Spleen (tissue), 11 donors: ENCODE measurements around the gene ZNF66. TPM values are rescaled to one million over a fixed set of nuclear protein-coding genes. Genes with fewer than 3 reads are reported as not detected.
"Not testable (repeated sequence)": the region's sequence is repeated elsewhere in the genome, so short reads cannot be mapped to it uniquely, and the experiment has no call there.

Experiments
- DNase-seq: peaks from one replicate; pipeline ENCODE4 v3.0.0-alpha.2; 2020
- H3K27ac ChIP-seq, 8 donors: fragments of 200-600 bp; sonication (generic) in 7 of 8; 1 replicate in 4 of 8; 2 replicates in 4 of 8; pipeline versions ENCODE4 v1.5.0 to v1.8.0; 2016 to 2021; ENCODE audit warnings: inconsistent platforms in 4 of 8, mild to moderate bottlenecking in 4 of 8, moderate library complexity in 1 of 8
- H3K27me3 ChIP-seq, 7 donors: fragments of 200-600 bp; sonication (generic) in 6 of 7; replicated peaks in 1 of 7; 1 replicate in 4 of 7; 2 replicates in 3 of 7; pipeline versions ENCODE4 v1.5.0 to v1.8.0; 2016 to 2021; ENCODE audit warnings: inconsistent platforms in 3 of 7, mild to moderate bottlenecking in 1 of 7
- H3K36me3 ChIP-seq, 6 donors: fragments of 200-600 bp; sonication (generic) in 5 of 6; 1 replicate in 4 of 6; 2 replicates in 2 of 6; pipeline versions ENCODE4 v1.5.0 to v1.8.0; 2016 to 2021; ENCODE audit warnings: inconsistent platforms in 2 of 6
- H3K4me1 ChIP-seq, 6 donors: fragments of 200-600 bp; sonication (generic) in 5 of 6; 1 replicate in 3 of 6; 2 replicates in 3 of 6; pipeline versions ENCODE4 v1.5.0 to v1.8.0; 2016 to 2021; ENCODE audit warnings: inconsistent platforms in 3 of 6
- H3K4me3 ChIP-seq, 8 donors: fragments of 200-600 bp; sonication (generic) in 7 of 8; 1 replicate in 4 of 8; 2 replicates in 4 of 8; pipeline versions ENCODE4 v1.5.0 to v1.8.0; 2016 to 2021; ENCODE audit warnings: inconsistent platforms in 4 of 8, mild to moderate bottlenecking in 4 of 8, moderate library complexity in 2 of 8
- H3K9me3 ChIP-seq, 8 donors: fragments of 200-600 bp; sonication (generic) in 7 of 8; 1 replicate in 4 of 8; 2 replicates in 4 of 8; pipeline versions ENCODE4 v1.5.0 to v1.8.0; 2016 to 2021; ENCODE audit warnings: inconsistent platforms in 4 of 8
- CTCF ChIP-seq, 11 experiments: fragments of 200-600 bp in 7 of 11; fragments of 450-650 bp in 4 of 11; sonication (generic) in 4 of 11; IDR thresholded peaks in 8 of 11; conservative IDR thresholded peaks in 3 of 11; 1 replicate in 7 of 11; 2 replicates in 4 of 11; pipeline versions ENCODE4 v1.4.0 to v1.8.0; 2016 to 2021; ENCODE audit warnings: antibody characterized with exemption in 11 of 11, inconsistent platforms in 4 of 11, mild to moderate bottlenecking in 1 of 11
- POLR2A ChIP-seq, 3 donors: fragments of 450-650 bp; IDR thresholded peaks; one replicate each; pipeline ENCODE4 v1.5.1; 2017; ENCODE audit warnings: antibody characterized with exemption in 3 of 3, mild to moderate bottlenecking in 1 of 3
- POLR2AphosphoS5 ChIP-seq, 3 donors: sonication (generic); formaldehyde crosslinking; IDR thresholded peaks; one replicate each; pipeline ENCODE4 v1.5.1; 2017; ENCODE audit warnings: antibody characterized with exemption in 3 of 3
- WGBS, 5 donors: extraction: QIAGEN DNeasy Blood & Tissue Kit in 3 of 5; methylation state at CpG; one replicate each; pipeline versions ENCODE4 v1.1.5 to v1.1.7; 2013 to 2018; 5-methylcytosine and 5-hydroxymethylcytosine counted together
- intact Hi-C: fragments of 100-400 bp; cut with DNase I; formaldehyde crosslinking; loops from one replicate; pipeline ENCODE4 v1.15.0; 2023; ENCODE audit warnings: low total_unique reads
- polyA plus RNA-seq, 3 donors: library from polyadenylated mRNA; stranded (reverse); fragments of 200-250 nt; gene quantifications; one replicate each; pipeline ENCODE4 v1.2.1, GENCODE V29; 2013
- total RNA-seq, 7 donors: library from RNA; depleted of rRNA in 3 of 7; stranded (reverse); fragments of >200 nt in 3 of 7; fragmentation: NEBNext Ultra II Directional in 4 of 7; extraction: Animal tissue kit (Norgen Biotek cat#: 25700) in 4 of 7; gene quantifications; one replicate each; pipeline versions ENCODE4 v1.1.0 to v1.2.1, GENCODE V29; 2016 to 2021
- donor health status: healthy with polysubstance abuse.
- donor health status: DM: no; HTN: no; CAD: no; lungs with moderate emphysema.
- donor health status: DM: no; HTN: no; CAD: no.
- donor health status: Bipolar disorder and iron deficiency.
- donor health status: healthy.
- donor health status: DM: no; HTN: no; CAD: no.
- donor health status: DM: yes; HTN: yes; CAD: no.

ZNF66 gene
- total and polyA plus RNA-seq, 10 donors: 1.3 to 21.3 (median 12.0) TPM

- peaks cover 5 to 78% (median 33%) of the 10 kb centered on the region in 6 donors for H3K36me3 ChIP-seq
- no peaks in the 10 kb centered on the region for H3K4me1 ChIP-seq
- no peak overlapping the region for H3K27ac ChIP-seq
- DNase-seq: no peak
- no peaks in the 10 kb centered on the region for H3K27me3 ChIP-seq
- intact Hi-C loops: no loop called here
- H3K4me3 ChIP-seq: no peak overlapping the region
- peaks cover 6 to 99% (median 86%) of the 10 kb centered on the region in 8 donors for H3K9me3 ChIP-seq
- no peak for TF ChIP-seq POLR2AphosphoS5 (IDR thresholded peaks at IDR 0.05)
- TF ChIP-seq CTCF (IDR thresholded peaks at IDR 0.05 in 8 of 11, conservative IDR thresholded peaks at IDR 0.05 in 3 of 11): no peak
- TF ChIP-seq POLR2A (IDR thresholded peaks at IDR 0.05): no peak
These were observed 15.7 kb downstream of the ZNF66 start for GRCh38 chr19:20791806-20792205.

DNA sequence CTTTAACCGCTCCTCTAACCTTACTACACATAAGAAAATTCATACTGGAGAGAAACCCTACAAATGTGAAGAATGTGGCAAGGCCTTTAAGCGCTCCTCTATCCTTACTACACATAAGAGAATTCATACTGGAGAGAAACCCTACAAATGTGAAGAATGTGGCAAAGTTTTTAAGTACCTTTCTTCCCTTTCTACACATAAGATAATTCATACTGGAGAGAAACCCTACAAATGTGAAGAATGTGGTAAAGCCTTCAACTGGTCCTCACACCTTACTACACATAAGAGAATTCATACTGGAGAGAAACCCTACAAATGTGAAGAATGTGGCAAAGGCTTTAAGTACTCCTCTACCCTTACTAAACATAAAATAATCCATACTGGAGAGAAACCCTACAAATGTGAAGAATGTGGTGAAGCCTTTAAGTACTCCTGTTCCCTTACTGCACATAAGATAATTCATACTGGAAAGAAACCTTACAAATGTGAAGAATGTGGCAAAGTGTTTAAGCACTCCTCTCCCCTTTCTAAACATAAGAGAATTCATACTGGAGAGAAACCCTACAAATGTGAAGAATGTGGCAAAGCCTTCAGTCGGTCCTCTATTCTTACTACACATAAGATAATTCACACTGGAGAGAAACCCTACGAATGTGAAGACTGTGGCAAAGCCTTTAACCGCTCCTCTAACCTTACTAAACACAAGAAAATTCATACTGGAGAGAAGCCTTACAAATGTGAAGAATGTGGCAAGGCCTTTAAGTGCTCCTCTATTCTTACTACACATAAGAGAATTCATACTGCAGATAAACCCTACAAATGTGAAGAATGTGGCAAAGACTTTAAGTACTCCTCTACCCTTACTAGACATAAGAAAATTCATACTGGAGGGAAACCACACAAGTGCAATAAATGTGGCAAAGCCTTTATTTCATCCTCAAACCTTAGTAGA, 30.5 kb downstream of the ZNF66 start:
- Histone ChIP-seq H3K36me3 (peaks cover 5 to 62% (median 22%) of the 10 kb centered on the region in 6 donors), H3K4me3 (peak overlapping the region in 1 of 8 donors; percentile 11), H3K9me3 (peaks cover 36 to 99% (median 97%) of the 10 kb centered on the region in 8 donors)
- H3K27me3 ChIP-seq, H3K4me1 ChIP-seq, DNase-seq, H3K27ac ChIP-seq, intact Hi-C loops: not testable (repeated sequence)
- 86 to 95% (median 91%) methylated on average over 5 of the region's 5 CpGs for WGBS, 5 donors

DNA sequence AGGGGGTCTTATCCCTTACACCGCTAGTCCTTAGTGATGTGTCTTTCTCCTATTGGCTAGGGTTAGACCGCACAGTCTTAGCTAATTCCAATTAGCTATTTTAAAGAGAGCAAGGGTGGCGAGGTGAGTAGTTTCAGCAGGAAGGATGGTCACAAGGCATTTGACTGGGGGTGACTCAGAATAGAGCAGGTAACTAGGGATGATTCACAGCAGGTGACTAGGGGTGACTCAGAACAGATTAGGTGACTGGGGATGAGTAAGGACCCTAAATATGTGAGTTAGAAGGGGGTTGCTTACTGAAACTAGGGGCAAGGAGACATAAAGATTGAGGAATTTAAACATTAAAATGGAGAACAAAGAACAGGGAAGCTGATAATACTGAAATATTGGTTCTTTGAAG, 64.3 kb downstream of the ZNF66 start:
- Histone ChIP-seq H3K27ac (no peak overlapping the region), H3K36me3 (peaks cover 0 to 3% (median 0%) of the 10 kb centered on the region in 6 donors), H3K27me3 (no peaks in the 10 kb centered on the region), H3K9me3 (peaks cover 8 to 100% (median 96%) of the 10 kb centered on the region in 8 donors), H3K4me3 (no peak overlapping the region), H3K4me1 (no peaks in the 10 kb centered on the region)
- no peak for TF ChIP-seq POLR2A (IDR thresholded peaks at IDR 0.05)
- no peak for TF ChIP-seq POLR2AphosphoS5 (IDR thresholded peaks at IDR 0.05)
- intact Hi-C loops: no loop called here
- DNase-seq: no peak
- WGBS, 5 donors: 93 to 99% (median 96%) methylated on average over 3 of the region's 3 CpGs

Other genes with a start within 250 kb of the ZNF66 start
- gene ZNF737, start 210.5 kb upstream of the ZNF66 start, total RNA-seq: 10 to 100 TPM; 17.8 to 33.0 (median 21.1) TPM
- 1 to 10 TPM; 3.2 to 5.2 (median 5.0) TPM for gene ZNF737, start 210.5 kb upstream of the ZNF66 start, polyA plus RNA-seq
- gene ZNF626, start 114.7 kb upstream of the ZNF66 start, total RNA-seq: 10 to 100 TPM; 12.9 to 26.2 (median 13.9) TPM
- gene ZNF626, start 114.7 kb upstream of the ZNF66 start, polyA plus RNA-seq: 1 to 10 TPM; 3.8 to 6.0 (median 4.8) TPM
- gene ZNF85, start 146.9 kb downstream of the ZNF66 start, total RNA-seq: 10 to 100 TPM in 4 of 7 donors, 1 to 10 TPM in 3; 6.4 to 18.5 (median 11.4) TPM
- 10 to 100 TPM in 1 of 3 donors, 1 to 10 TPM in 2; 4.6 to 13.8 (median 7.7) TPM for gene ZNF85, start 146.9 kb downstream of the ZNF66 start, polyA plus RNA-seq
- 10 to 100 TPM; 20.3 to 32.4 (median 26.0) TPM for gene ZNF430, start 244.4 kb downstream of the ZNF66 start, total RNA-seq
- 1 to 10 TPM; 3.3 to 5.5 (median 3.9) TPM for gene ZNF430, start 244.4 kb downstream of the ZNF66 start, polyA plus RNA-seq